Panc1 (cell line): ENCODE results near the gene SPATA32. TPM values are rescaled to one million over a fixed set of nuclear protein-coding genes. Genes with fewer than 3 reads are reported as not detected.
A peak's percentile ranks its signal among the peaks of the same experiment; 100 is the strongest.

ENCODE experiments used
- ATAC-seq: fragments of 200-7000 bp; cut with Tn5 transposase; 2 replicates; pipeline ENCODE4 v1.9.1; 2020; ENCODE audit warnings: mild to moderate bottlenecking, moderate library complexity
- BruUV-seq: library from RNA; stranded (reverse); fragments of 400-500 nt; replicated peaks from 2 replicates; lab custom pipeline; 2021; lab: Mats Ljungman, UMichigan
- CTCF ChIA-PET: fragments of 300-600 bp; sonication (Branson Sonifier 250); formaldehyde crosslinking; loops from one replicate; lab custom pipeline; 2022; ENCODE audit warnings: antibody characterized with exemption; lab: Charles Lee
- POLR2A ChIA-PET: fragments of 300-600 bp; sonication (Branson Sonifier 250); formaldehyde crosslinking; loops from one replicate; lab custom pipeline; 2022; ENCODE audit warnings: antibody characterized with exemption; lab: Charles Lee
- DNase-seq: peaks from one replicate; pipeline ENCODE4 v3.0.0-alpha.2; 2010; ENCODE audit warnings: low read depth, low spot score
- H3K27ac ChIP-seq: 2 replicates; pipeline ENCODE4 v1.5.1; 2011; ENCODE audit warnings: mild to moderate bottlenecking, low read length, inconsistent platforms
- H3K27me3 ChIP-seq: fragments of 200-500 bp; sonication (Bioruptor generic); 2 replicates; pipeline ENCODE4 v1.6.0; 2014; ENCODE audit warnings: low read length, inconsistent platforms; ENCODE audit not compliant: control insufficient read depth, insufficient read depth
- H3K36me3 ChIP-seq: fragments of 200-500 bp; sonication (Bioruptor generic); 2 replicates; pipeline ENCODE4 v1.5.1; 2014; ENCODE audit warnings: inconsistent platforms, mild to moderate bottlenecking, low read length, moderate library complexity; ENCODE audit not compliant: control insufficient read depth, insufficient read depth
- H3K4me1 ChIP-seq: 2 replicates; pipeline ENCODE4 v1.5.1; 2011; ENCODE audit warnings: inconsistent platforms, mild to moderate bottlenecking, low read length, moderate library complexity; ENCODE audit not compliant: control insufficient read depth, insufficient read depth
- H3K4me3 ChIP-seq, 2 experiments: 2 replicates each; pipeline ENCODE4 v1.5.1; 2011 to 2012; ENCODE audit warnings: low read depth in 2 of 2, low read length in 2 of 2, mild to moderate bottlenecking in 2 of 2, inconsistent platforms in 1 of 2, moderate library complexity in 1 of 2
- H3K9me3 ChIP-seq: fragments of 200-500 bp; sonication (Bioruptor generic); 2 replicates; pipeline ENCODE4 v1.5.1; 2014; ENCODE audit warnings: low read depth, mild to moderate bottlenecking, inconsistent platforms, low read length, moderate library complexity; ENCODE audit not compliant: control insufficient read depth, insufficient read depth
- POLR2AphosphoS5 ChIP-seq: IDR thresholded peaks from 2 replicates; pipeline ENCODE4 v1.6.1; 2012; ENCODE audit warnings: mild to moderate bottlenecking, low read depth, low read length, moderate library complexity
- SIN3A ChIP-seq: IDR thresholded peaks from 2 replicates; pipeline ENCODE4 v1.6.1; 2012; ENCODE audit warnings: low read depth, mild to moderate bottlenecking, low read length, moderate library complexity, borderline replicate concordance; ENCODE audit not compliant: insufficient read depth
- TCF7L2 ChIP-seq: IDR thresholded peaks from 2 replicates; pipeline ENCODE4 v1.6.1; 2011; ENCODE audit warnings: mild to moderate bottlenecking, low read depth, low read length, inconsistent platforms
- in situ Hi-C: cut with HindIII; loops from 2 replicates; pipeline ENCODE4 v1.10.0; 2016; ENCODE audit warnings: low sequenced_read_pairs, low pct_unique_long_range_greater_than_20kb
- intact Hi-C: fragments of 100-400 bp; cut with micrococcal nuclease; formaldehyde crosslinking; loops from one replicate; pipeline ENCODE4 v1.10.0; 2022; ENCODE audit not compliant: unreplicated experiment
- total RNA-seq: library from RNA; stranded (reverse); gene quantifications from one replicate; pipeline ENCODE4 v1.2.1, GENCODE V29; 2021; ENCODE audit not compliant: unreplicated experiment
- TF ChIP-seq, protein P1 (sequence below): fragments of 450-650 bp; IDR thresholded peaks from 2 replicates; pipeline ENCODE4 v1.5.1; 2017; ENCODE audit warnings: mild to moderate bottlenecking
- TF ChIP-seq, protein P2 (sequence below), 2 experiments: IDR thresholded peaks; 2 replicates each; pipeline ENCODE4 v1.6.1; 2011 to 2012; ENCODE audit warnings: low read depth in 2 of 2, control low read depth in 1 of 2, low read length in 1 of 2, mild to moderate bottlenecking in 1 of 2, moderate library complexity in 1 of 2; ENCODE audit not compliant: insufficient read depth in 1 of 2

Gene SPATA32
- total RNA-seq, 1 experiment from 2014 or later = 0.26 TPM

DNA sequence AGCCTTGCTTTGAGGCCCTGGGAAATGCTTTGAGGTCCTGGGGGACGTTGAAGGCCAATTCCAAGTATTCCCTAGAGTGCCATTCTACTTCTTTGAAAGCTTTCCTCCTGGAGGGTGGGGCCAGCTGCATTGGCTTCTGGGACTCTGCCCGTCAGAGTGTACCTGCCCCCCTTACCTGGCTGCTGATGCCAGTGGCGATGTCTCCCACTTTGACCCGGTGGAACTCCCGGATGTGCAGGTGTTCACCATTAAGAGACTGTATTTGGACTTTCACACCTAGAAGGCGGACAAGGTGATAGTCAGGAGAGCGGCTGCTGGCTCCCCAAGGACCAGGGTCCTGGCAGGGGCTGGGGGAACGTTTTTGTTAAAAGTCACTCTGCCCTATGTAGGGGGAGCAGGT lies 3.1 kb upstream of the SPATA32 start:
- Histone ChIP-seq H3K4me1 (peaks cover 73% of the 10 kb centered on the region), H3K9me3 (no peaks in the 10 kb centered on the region), H3K4me3 (no peak overlapping the region), H3K36me3 (peaks cover 10% of the 10 kb centered on the region), H3K27me3 (no peaks in the 10 kb centered on the region), H3K27ac (peak overlapping the region; percentile 21; the same call in 1 of the 2 replicates)
- ChIA-PET CTCF (no interaction called here), POLR2A (interaction anchor here (0.6 kb wide), 1 partner anchor 10 kb away, joined by 6 read pairs; no protein-coding TSS in a partner anchor)
- intact Hi-C loops (no loop called here), in situ Hi-C loops (no loop called here)
- TF ChIP-seq POLR2AphosphoS5 = no peak
- no peak for TF ChIP-seq SIN3A
- no peak for TF ChIP-seq TCF7L2
- TF ChIP-seq, protein P1, sequence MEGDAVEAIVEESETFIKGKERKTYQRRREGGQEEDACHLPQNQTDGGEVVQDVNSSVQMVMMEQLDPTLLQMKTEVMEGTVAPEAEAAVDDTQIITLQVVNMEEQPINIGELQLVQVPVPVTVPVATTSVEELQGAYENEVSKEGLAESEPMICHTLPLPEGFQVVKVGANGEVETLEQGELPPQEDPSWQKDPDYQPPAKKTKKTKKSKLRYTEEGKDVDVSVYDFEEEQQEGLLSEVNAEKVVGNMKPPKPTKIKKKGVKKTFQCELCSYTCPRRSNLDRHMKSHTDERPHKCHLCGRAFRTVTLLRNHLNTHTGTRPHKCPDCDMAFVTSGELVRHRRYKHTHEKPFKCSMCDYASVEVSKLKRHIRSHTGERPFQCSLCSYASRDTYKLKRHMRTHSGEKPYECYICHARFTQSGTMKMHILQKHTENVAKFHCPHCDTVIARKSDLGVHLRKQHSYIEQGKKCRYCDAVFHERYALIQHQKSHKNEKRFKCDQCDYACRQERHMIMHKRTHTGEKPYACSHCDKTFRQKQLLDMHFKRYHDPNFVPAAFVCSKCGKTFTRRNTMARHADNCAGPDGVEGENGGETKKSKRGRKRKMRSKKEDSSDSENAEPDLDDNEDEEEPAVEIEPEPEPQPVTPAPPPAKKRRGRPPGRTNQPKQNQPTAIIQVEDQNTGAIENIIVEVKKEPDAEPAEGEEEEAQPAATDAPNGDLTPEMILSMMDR = no peak
- TF ChIP-seq, protein P2, sequence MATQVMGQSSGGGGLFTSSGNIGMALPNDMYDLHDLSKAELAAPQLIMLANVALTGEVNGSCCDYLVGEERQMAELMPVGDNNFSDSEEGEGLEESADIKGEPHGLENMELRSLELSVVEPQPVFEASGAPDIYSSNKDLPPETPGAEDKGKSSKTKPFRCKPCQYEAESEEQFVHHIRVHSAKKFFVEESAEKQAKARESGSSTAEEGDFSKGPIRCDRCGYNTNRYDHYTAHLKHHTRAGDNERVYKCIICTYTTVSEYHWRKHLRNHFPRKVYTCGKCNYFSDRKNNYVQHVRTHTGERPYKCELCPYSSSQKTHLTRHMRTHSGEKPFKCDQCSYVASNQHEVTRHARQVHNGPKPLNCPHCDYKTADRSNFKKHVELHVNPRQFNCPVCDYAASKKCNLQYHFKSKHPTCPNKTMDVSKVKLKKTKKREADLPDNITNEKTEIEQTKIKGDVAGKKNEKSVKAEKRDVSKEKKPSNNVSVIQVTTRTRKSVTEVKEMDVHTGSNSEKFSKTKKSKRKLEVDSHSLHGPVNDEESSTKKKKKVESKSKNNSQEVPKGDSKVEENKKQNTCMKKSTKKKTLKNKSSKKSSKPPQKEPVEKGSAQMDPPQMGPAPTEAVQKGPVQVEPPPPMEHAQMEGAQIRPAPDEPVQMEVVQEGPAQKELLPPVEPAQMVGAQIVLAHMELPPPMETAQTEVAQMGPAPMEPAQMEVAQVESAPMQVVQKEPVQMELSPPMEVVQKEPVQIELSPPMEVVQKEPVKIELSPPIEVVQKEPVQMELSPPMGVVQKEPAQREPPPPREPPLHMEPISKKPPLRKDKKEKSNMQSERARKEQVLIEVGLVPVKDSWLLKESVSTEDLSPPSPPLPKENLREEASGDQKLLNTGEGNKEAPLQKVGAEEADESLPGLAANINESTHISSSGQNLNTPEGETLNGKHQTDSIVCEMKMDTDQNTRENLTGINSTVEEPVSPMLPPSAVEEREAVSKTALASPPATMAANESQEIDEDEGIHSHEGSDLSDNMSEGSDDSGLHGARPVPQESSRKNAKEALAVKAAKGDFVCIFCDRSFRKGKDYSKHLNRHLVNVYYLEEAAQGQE (IDR thresholded peaks at IDR 0.05; ENCODE audit: insufficient read depth in 1 of 2, low read depth in 2 of 2, low read length in 1 of 2) = no peak
- no peak for DNase-seq
- ATAC-seq = no peak
- no TSS peak for BruUV-seq

DNA sequence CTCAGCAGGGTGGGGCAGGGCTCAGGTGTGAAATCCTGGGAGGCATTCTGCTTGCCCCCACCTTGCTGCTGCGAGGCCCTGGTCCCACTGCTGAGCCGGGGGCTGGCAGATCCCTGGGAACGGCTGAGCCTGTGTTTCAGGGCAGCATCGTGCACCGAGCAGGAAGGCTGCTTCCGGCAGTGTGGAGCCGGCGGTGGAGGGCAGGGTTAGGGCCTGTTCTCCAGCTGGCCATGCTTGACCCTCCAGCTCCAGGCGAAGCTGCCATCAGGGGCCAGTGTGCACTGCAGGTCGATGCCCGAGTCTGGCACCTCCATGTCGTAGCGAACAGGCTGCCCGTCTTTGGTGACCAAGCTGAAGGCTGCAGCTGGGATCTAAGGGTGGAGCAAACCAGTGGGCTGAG lies 2.5 kb upstream of the SPATA32 start:
- H3K9me3 ChIP-seq = no peaks in the 10 kb centered on the region
- BruUV-seq = no TSS peak
- peaks cover 73% of the 10 kb centered on the region for H3K4me1 ChIP-seq
- ATAC-seq (no peak), DNase-seq (no peak)
- intact Hi-C loops (no loop called here), in situ Hi-C loops (no loop called here)
- CTCF ChIA-PET = no interaction called here
- H3K27ac ChIP-seq = peak overlapping the region; percentile 52
- H3K27me3 ChIP-seq = no peaks in the 10 kb centered on the region
- TF ChIP-seq TCF7L2 (no peak), SIN3A (0 out of 2 replicates have a peak, but pooled peaks have one; percentile 36)
- TF ChIP-seq, protein P1 = no peak
- H3K4me3 ChIP-seq = no peak overlapping the region
- POLR2A ChIA-PET = interaction anchor here (0.9 kb wide), 1 partner anchor 55 kb away, joined by 3 read pairs; no protein-coding TSS in a partner anchor
- peaks cover 6% of the 10 kb centered on the region for H3K36me3 ChIP-seq
